ENCODE results near the gene RTP5.

The RTP5 gene

DNA sequence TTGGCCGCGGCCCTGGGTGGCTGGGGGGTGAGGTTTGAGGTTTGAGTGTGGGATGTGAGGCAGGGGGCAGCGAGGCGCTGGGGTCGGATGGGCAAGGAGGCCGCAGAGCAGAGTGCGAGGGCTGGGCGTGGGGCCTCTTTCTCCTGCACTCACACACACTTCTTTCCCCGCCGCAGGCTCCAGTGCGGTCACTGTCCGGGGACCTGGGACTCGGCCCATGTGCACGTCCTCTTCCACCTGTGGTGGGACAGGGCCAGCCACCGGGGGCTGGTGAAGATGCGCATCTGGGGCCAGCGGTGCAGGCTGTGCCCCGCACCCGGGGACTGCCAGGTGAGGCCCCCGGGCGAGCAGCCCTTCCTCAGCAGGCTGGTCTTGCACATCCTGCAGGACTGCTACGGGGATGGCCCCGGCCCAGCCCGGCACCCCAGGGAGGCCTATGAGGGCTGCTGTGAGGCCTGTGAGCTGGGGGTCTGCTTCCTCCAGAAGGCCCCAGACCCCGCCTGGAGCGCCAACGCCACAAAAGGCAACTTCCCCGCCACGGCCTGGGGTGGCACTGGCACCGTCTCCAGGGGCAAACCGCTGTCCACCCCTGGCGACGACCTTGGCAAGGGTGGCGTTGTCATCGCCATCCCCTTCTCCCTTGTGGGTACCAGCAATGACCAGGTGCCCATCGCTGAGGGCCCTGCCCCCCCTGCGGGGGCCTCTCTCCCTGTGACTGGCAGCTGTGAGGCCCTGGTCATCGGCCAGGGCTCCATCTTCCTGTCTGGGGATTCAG, 2.2 kb downstream of the RTP5 start:
- no peak for DNase-seq

DNA sequence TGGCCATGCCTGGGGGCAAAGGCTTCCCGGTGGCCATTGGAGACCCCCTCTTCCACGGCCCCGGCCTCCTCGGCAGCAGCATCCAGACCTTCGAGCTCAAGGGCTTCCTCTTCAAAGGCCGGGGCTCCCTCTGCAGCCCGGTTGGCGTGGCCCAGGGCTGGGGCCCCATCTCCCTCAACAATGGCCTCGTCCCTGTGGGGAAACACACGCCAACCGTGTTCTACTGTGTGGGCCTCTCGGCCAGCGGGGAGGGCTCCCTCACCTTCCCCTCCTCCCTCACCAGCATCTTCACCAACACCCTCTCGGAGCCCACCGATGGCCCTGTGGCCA, 2.7 kb downstream of the RTP5 start:
- DNase-seq: no peak

DNA sequence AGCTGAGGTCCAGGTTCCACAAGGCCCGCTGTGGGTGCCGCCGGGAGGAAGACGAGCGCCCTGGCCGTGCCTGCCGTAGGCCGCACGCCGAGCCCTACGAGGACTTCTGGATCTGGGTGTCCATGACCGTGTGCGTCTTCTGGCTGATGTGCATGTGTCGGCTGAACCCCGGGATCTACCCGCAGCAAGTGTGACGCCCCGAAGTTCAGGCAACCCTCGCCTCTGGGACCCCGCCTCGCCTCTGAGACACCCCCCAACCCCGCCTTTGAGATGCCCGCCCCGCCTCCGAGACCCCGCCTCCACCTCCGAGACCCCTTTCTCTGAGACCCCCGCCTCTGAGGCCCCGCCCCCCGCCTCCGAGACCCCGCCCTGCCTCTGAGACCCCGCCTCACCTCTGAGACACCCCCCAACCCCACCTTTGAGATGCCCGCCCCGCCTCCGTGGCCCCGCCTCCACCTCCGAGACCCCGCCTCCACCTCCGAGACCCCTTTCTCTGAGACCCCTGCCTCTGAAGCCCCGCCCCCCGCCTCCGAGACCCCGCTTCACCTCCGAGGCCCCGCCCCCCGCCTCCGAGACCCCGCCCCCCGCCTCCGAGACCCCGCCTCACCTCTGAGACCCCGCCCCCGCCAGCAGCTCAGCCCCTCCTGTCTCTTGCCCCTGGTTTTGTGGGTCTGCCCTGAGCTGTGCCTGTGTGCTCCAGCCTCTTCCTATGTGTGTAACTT, 3.7 kb downstream of the RTP5 start:
- no peak for DNase-seq

DNA sequence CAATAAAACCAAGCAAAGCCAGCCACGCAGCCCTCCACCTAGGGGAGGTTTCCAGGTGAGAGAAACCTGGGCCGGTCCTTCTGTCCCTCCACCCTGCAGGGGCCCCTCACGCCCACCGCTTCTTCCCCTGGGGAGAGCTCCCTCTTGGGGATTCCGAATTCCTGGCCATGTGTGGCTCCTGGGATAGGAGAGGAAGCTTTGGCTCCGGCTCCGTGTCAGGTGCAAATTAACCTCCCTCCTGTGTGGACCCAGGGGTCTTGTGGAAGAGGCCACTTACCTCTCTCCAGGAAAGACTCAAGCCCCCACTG, 4.2 kb downstream of the RTP5 start:
- DNase-seq: no peak

DNA sequence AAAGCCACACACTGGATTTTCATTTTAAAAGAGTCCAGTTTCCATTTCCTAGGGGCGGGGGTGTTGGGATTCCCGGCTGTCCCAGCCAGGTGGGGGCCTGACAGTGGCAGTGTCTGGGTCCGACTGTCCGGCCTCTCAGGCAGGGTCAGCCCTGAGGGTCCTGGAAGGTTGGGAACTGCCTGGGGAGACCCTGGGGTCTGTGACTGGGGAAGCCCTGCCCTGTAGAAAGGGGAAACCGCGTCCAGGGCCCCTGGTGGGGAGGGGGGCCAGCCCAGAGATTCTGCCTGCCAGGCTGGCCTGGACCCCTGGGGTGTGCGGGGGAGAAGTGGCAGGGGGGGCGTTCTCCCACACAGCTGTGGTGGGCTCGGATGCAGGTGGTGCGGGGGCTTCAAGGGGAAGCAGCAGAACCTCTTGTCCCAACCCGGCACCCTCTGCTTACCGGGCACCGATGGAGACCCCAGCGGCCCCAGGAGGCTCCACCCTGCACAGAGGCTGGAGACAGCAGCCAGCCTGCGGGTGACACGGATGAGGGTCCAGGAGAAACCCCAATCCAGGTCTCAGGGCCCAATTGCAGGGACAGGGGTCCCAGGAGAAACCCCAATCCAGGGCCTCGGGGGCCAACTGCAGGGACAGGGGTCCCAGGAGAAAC, 4.9 kb downstream of the RTP5 start:
- DNase-seq: no peak

DNA sequence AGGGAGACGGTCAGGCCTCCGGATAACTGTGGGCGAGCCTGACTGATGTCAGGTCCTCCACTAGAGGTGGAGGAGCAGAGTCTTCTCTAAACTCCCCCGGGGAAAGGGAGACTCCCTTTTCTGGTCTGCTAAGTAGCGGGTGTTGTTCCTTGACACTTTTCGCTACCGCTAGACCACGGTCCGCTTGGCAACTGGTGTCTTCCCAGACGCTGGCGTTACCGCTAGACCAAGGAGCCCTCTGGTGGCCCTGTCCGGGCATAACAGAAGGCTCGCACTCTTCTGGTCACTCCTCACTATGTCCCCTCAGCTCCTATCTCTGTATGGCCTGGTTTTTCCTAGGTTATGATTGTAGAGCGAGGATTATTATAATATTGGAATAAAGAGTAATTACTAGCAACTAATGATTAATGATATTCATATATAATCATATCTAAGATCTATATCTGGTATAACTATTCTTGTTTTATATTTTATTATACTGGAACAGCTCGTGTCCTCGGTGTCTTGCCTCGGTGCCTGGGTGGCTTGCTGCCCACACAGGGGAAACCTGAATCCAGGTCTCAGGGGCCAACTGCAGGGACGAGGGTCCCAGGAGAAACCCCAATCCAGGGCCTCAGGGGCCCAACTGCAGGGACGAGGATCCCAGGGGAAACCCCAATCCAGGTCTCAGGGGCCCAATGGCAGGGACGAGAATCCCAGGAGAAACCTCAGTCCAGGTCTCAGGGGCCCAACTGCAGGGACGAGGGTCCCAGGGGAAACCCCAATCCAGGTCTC, 6.4 kb downstream of the RTP5 start:
- peak; percentile 12 for DNase-seq

DNA sequence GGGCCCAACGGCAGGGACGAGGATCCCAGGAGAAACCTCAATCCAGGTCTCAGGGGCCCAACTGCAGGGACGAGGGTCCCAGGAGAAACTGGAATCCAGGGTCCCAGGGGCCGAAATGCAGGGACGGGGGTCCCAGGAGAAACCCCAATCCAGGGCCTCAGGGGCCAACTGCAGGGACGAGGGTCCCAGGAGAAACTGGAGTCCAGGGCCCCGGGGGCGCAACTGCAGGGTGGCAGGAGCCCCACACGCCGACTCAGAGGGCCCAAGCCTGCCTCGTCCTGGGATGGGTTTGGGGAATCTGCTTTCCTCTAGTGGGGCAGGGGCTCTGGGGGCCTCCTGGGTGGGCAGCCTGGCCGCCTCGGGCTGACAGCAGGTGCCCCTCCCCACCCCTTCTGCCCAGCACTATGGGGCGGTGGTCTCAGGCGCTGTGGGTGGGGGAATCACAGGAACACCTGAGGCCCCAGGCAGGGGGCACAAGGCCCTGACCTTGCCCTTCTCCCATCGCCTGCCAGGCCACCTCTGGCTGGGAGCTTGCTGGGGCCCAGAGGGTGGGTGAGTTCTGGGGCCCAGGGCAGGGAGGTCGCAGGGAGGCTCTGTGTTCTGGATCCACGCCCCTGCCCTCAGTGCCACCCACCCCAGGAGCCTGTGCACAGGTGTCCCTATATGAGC, 7.1 kb downstream of the RTP5 start:
- DNase-seq: no peak

DNA sequence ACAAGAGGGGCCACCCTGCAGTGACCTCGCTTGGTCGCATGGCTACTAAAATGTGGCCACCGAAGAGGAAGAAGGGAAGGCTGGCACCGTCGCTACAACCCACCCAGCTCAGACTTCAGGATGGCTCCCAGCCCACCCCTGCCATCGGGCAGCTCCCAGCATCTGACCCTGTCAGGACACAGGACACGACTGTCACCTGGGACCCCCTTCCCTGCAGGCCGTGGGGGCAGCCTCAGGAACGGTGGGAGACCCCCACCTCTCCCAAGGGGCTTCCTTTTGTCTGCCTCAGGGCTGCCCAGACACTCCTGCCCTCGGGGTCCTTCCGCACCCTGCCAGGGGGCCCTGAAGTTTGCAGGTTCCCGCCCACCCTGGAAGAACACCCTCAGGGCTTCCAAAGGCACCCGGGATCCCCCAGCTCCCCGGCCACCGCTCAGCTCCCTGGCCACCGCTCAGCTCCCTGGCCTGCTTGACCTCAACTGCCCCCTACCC, 7.7 kb downstream of the RTP5 start:
- no peak for DNase-seq

DNA sequence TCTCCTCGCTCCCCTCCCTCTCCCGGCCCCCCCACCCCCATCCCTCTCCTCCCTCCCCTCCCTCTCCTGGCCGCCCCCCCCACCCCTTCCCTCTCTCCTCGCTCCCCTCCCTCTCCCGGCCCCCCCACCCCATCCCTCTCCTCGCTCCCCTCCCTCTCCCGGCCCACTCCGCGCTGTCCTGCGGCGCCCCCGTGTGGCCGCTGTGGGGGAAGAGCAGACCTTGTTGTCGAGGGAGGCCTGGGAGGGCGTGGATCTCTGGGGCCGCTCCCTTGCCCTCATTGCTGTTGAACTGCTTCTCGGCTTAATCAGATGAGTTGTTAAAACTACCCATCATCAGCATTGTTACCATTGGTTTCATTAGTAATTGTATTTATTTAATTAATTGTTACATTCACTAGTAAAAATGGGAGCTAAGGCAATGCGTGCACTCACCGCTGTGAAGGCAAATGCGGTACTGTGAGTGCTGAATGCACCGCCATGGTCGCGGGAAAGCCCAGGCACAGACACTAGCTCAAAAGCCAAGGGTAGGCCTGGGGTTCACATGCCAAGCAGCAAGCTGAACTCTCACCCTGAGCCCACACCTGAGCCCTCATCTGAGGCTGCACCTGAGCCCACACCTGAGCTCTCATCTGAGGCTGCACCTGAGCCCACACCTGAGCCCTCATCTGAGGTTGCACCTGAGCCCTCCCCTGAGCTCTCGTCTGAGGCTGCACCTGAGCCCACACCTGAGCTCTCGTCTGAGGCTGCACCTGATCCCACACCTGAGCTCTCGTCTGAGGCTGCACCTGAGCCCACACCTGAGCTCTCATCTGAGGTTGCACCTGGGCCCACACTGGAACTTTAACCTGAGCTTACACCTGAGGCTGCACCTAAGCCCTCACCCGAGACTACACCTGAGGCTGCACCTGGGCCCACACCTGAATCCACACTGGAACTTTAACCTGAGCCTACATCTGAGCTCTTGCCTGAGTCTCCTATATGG, 8.8 kb downstream of the RTP5 start:
- peak; percentile 33 for DNase-seq

DNA sequence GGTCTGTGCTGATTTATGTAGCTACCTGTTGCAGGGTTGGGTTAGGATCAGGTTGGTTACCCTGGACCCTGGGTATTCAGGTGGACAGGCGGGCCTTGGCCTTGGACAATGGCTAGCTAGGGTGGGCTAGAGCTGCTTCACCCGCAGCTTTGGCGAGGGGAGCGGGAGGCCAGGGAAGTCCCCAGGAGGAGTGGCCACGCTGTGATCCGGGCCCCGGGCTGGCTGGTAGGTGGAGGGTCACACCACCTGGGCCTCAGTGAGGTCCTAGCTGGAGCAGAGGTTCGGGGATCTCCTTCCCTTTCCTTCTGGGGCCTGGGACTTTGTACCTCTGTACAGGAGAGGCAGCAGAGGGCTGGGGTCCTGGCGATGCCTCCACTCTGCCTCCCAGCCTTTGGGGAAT, 9.8 kb downstream of the RTP5 start:
- DNase-seq: no peak

DNA sequence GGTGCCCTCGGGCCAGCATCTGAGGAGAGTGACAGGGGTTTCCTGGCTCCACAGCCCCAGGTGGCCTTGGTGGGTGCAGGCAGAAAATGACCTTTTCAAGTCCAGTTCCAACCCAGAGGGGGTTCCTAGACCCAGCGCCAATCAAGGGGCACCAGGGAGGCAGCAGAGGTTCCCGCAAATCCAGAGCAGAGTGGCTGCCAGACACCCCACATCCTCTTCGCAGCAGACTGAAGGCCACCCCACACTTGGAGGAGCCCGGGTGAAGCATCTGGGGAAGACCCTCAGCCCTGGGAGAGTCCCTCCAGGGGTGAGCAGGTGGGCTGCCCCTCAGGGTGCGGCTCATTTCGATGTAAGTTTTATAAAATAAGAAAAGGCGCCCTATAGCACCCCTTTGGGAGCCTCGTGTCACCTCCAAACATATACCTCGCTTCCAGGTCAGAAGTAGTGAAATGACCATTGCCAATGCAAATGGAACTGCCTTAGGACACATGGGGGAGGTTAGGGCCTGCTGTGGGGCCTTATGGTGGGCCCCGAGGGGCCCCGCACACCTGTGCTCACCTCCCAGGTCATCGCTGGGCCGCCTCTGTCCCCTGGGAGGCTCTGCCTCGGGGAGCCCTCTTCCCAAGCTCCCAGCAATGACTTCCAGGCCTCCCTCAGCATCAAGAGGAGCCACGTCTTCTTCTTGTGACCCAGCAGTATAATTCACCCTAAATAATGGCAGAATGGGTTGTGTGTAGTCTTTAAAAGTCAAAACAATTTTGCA, 11.0 kb downstream of the RTP5 start:
- DNase-seq: no peak

DNA sequence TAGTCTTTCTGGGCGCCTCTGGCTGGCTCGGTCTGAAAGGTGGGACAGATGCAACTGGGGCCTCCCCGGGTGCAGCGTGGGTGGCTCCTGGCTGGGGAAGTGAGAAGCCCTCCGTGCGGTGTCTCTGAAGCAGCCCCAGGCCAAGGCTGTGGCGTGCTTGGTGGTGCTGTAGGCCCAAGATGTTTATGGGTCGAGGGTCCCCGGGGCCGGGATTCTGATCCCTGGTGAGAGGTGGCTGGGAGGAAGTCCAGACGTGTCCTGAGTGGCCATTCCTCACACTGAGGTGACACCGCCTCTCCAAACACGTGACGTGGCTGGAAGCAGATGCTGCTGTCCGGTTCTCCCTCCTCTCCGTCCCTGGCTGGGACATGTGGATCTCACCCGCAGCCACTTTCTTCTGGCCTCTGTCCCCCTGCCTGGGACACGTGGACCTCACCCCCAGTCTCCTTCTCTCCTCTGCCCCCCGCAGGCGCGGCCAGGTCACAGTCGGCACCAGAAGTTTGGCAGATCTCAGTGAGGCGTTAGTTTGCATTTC, 12.6 kb downstream of the RTP5 start:
- DNase-seq: peak; percentile 36

DNA sequence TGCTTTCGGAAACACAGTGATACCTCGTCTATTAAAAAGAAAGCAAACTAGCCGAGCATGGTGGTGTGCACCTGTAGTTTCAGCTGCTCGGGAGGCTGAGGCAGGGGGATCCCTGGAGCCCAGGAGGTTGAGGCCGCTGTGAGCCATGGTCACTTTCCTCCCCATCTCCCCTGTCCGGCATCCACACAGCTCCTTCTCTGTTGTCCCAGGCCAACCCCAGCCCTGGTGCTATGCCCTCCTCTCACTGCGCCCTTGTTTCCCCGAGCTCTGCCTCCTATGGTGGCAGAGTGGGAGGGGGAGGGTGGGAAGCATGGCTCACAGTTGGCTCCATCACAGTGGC, 15.4 kb downstream of the RTP5 start:
- DNase-seq: no peak

DNA sequence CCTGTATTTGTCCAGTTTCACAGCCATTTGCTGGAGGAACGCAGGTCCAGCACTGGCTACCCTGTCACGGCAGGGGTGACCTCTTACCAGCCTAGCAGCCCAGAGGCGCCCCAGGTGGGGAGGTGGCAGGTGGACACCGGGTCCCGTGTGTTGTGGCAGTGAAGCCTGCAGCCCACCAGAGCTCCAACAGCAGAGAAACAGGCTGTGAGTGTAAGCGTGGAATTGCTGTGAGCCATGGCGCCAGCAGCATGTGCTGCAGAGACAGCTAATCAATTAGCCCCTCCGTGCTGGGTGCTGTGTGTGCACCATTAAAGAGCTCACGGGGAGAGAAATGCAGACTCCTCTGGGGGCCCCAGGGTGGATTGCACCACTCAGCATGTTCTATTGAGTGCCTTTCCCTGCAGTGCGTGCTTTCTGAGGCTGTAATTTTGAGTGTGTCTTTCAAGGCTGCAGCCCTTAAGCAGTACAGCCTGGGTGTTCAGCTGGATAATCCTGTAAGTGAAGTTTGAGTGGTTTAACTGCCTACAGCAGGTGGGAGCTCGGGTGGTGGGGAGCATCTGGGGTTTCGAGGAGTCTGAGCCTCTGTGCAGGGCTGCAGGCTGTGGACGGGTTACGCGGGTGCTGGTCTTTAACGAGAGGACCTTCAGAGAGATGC, 15.9 kb downstream of the RTP5 start:
- no peak for DNase-seq

DNA sequence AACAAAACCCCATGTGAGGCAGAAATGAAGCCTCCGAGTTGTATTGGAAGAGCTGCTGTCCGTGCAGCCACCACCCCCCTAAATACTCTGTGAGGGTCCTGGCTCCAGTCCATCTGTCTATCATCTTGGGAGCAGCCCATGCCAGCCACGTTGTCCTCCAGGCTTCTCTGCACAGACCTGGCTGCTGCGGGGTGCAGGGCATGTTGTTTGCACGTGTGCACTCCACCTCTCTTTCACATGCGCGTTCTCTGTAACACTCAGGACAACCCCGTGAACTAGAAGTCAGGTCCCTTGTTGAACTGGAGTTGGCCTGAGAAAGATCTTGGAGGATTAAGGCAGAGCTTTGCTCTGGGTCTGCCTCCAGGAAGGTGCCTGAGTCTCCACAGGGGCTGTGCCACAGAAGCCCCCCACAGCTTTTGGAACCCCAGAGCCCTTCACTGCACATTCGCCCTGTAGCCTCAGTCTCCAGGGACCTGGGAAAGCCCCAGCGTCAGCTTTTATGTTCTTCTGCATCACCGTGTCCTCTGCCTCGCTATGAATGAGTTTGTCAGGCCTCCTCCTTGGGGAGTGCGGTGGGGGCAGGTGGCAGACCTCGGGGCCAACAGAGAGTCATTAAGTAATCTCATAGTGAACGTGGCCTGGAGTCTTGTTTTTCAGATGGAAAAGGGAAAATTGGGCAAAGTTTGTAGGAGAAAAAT, 16.6 kb downstream of the RTP5 start:
- no peak for DNase-seq

DNA sequence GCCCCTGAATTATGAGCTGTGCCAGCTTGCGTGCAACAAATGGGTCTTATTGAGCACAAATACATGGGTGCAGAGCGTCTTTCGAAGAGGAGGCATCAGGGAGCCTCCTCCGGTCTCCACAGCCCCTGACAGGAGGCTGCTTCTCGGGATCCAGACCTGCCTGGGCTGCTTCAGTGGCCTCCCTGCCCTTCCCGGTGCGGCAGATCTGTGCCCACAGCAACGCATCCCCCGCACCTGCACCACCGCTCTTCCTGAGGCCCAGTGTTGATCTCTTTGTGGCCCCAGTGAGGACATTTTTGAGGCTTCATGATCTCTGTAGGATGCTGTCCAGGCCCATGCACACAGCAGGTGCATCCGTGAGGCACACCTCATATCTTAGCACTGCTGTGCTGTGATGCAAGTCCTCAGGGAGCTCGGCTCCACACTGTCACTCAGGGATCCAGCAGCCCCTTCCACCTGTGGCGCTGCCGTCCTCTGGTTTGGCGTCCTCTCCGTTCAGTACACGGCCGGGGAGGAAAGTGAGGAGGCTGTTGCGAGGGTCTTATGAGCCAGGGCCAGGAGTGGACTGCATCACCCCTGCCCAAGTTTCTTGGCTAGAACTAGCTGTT, 17.4 kb downstream of the RTP5 start:
- DNase-seq: no peak

DNA sequence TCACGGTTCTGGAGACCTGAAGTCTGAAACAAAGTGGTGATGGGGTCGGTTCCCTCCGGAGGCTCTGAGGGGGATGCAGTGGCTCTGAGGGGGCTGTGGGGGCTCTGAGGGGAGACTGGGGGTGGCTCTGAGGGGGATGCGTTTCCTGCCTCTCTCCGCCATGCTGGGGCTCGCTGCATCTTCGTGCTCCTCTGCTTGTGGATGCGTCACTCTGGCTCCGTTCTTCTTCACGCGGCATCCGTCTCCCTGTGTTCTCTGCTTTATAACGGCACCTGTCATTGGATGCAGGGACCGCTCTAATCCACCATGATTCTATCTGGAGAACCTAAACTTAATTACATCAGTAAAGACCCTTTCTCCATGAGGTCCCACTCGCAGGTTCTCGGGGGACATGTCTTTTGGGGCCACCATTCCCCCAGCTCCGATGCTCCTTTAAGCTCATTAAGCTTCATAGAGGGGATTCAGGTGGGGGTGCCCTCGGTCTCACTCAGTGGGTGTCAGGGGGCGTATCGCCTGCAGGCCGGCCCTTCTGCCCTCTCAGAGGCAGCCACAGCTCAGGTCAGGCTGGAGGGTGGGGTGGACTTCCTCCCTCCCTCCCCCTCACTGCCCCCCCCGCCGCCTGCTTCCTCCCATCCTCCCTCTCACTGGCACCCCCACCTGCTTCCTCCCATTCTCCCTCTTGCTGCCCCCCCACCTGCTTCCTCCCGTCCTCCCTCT, 18.4 kb downstream of the RTP5 start:
- no peak for DNase-seq

DNA sequence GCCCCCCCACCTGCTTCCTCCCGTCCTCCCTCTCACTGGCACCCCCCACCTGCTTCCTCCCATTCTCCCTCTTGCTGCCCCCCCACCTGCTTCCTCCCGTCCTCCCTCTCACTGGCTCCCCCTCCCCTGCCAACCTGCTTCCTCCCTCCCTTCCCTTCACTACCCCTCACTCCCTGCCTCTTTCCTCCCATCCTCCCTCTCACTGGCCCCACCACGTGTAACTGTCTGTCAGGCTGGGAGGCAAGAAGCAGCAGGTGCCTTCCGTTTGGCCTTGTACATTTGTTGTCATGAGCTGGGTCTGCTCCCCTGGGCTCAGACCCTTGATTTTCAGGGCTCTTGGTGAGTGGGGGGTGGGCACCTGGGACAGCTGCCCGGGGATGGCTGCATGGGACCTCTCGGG, 19.1 kb downstream of the RTP5 start:
- DNase-seq: no peak
